HAP-1 (cell line): ENCODE measurements around the gene DPP6.

Experiments
- DNase-seq, 2 experiments: peaks; one replicate each; pipeline ENCODE4 v3.0.0-alpha.2; 2016 to 2020; ENCODE audit warnings: low spot score in 2 of 2
- H3K27me3 ChIP-seq: fragments of 250-450 bp; sonication (Bioruptor Pico); 2 replicates; pipeline ENCODE4 v1.5.1; 2020; ENCODE audit warnings: low read depth, mild to moderate bottlenecking, moderate library complexity
- H3K36me3 ChIP-seq: fragments of 250-450 bp; sonication (Bioruptor Pico); replicated peaks from 2 replicates; pipeline ENCODE4 v1.5.1; 2020; ENCODE audit warnings: mild to moderate bottlenecking
- H3K4me1 ChIP-seq: fragments of 250-450 bp; sonication (Bioruptor Pico); 2 replicates; pipeline ENCODE4 v1.5.1; 2020; ENCODE audit warnings: mild to moderate bottlenecking
- H3K4me3 ChIP-seq: fragments of 250-450 bp; sonication (Bioruptor Pico); 2 replicates; pipeline ENCODE4 v1.5.1; 2020; ENCODE audit warnings: mild to moderate bottlenecking, moderate library complexity
- H3K9me3 ChIP-seq: fragments of 250-450 bp; sonication (Bioruptor Pico); 2 replicates; pipeline ENCODE4 v1.5.1; 2020; ENCODE audit warnings: mild to moderate bottlenecking, moderate library complexity
- in situ Hi-C: fragments of 300-500 bp; cut with MboI; formaldehyde crosslinking; loops from 3 replicates; pipeline ENCODE4 v1.14.3; 2020; ENCODE audit warnings: low sequenced_read_pairs, inconsistent platforms, mixed read lengths

DPP6 gene

DNA sequence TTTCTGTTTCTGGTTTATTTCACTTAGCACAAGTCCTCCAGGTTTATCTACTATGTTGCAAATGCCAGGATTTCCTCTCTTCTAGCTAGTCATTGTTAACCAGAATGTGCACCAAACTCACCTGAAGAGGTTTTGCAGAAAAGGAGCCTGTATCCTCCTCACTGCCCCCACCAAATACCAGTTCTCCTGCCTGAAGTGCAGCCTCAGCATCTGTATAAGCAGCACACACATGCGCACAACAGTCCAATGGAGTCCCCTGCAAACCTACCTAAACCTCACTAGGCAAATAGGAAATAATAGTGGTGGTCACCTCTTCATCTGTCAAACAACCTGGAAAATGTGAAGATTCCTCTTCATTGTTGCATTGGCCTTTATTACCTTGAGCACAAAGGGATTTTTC is 712.9 kb downstream of the DPP6 start:
- in situ Hi-C loops, result no loop called here
- Histone ChIP-seq H3K27me3 (no peaks in the 10 kb centered on the region), H3K36me3 (no peaks in the 10 kb centered on the region), H3K4me1 (no peaks in the 10 kb centered on the region), H3K4me3 (no peak overlapping the region), H3K9me3 (no peaks in the 10 kb centered on the region)
- DNase-seq, result no peak

GRCh38 chr7:154767142-154767541 is 714.9 kb downstream of the DPP6 start:
- no peaks in the 10 kb centered on the region for H3K36me3 ChIP-seq
- no peak overlapping the region for H3K4me3 ChIP-seq
- H3K27me3 ChIP-seq, result no peaks in the 10 kb centered on the region
- no peaks in the 10 kb centered on the region for H3K4me1 ChIP-seq
- DNase-seq, result no peak
- H3K9me3 ChIP-seq, result no peaks in the 10 kb centered on the region
- in situ Hi-C loops, result no loop called here

- no peak for DNase-seq
- Histone ChIP-seq H3K9me3 (no peaks in the 10 kb centered on the region), H3K4me1 (no peaks in the 10 kb centered on the region), H3K27me3 (no peaks in the 10 kb centered on the region), H3K4me3 (no peak overlapping the region), H3K36me3 (no peaks in the 10 kb centered on the region)
- in situ Hi-C loops, result no loop called here
Observed at GRCh38 chr7:154767821-154768415, 715.7 kb downstream of the DPP6 start.

GRCh38 chr7:154769001-154769400 is 716.8 kb downstream of the DPP6 start:
- Histone ChIP-seq H3K4me3 (no peak overlapping the region), H3K9me3 (no peaks in the 10 kb centered on the region), H3K36me3 (no peaks in the 10 kb centered on the region), H3K4me1 (no peaks in the 10 kb centered on the region), H3K27me3 (no peaks in the 10 kb centered on the region)
- in situ Hi-C loops, result no loop called here
- no peak for DNase-seq

GRCh38 chr7:154769527-154769926 is 717.3 kb downstream of the DPP6 start:
- no peaks in the 10 kb centered on the region for H3K4me1 ChIP-seq
- H3K9me3 ChIP-seq, result no peaks in the 10 kb centered on the region
- DNase-seq, result no peak
- no peaks in the 10 kb centered on the region for H3K36me3 ChIP-seq
- in situ Hi-C loops, result no loop called here
- no peak overlapping the region for H3K4me3 ChIP-seq
- no peaks in the 10 kb centered on the region for H3K27me3 ChIP-seq

- Histone ChIP-seq H3K27me3 (no peaks in the 10 kb centered on the region), H3K9me3 (no peaks in the 10 kb centered on the region), H3K36me3 (no peaks in the 10 kb centered on the region), H3K4me3 (no peak overlapping the region), H3K4me1 (no peaks in the 10 kb centered on the region)
- in situ Hi-C loops, result no loop called here
- no peak for DNase-seq
Observed at GRCh38 chr7:154770361-154770760, 718.2 kb downstream of the DPP6 start.

- no peaks in the 10 kb centered on the region for H3K27me3 ChIP-seq
- in situ Hi-C loops, result no loop called here
- no peak overlapping the region for H3K4me3 ChIP-seq
- H3K9me3 ChIP-seq, result no peaks in the 10 kb centered on the region
- no peaks in the 10 kb centered on the region for H3K36me3 ChIP-seq
- H3K4me1 ChIP-seq, result no peaks in the 10 kb centered on the region
- DNase-seq, result no peak
Observed at GRCh38 chr7:154770962-154771361, 718.8 kb downstream of the DPP6 start.

- Histone ChIP-seq H3K4me1 (no peaks in the 10 kb centered on the region), H3K9me3 (no peaks in the 10 kb centered on the region), H3K36me3 (no peaks in the 10 kb centered on the region), H3K27me3 (no peaks in the 10 kb centered on the region), H3K4me3 (no peak overlapping the region)
- no peak for DNase-seq
- in situ Hi-C loops, result no loop called here
Observed at GRCh38 chr7:154774303-154774969, 722.2 kb downstream of the DPP6 start.

- no peak for DNase-seq
- H3K4me1 ChIP-seq, result no peaks in the 10 kb centered on the region
- no peaks in the 10 kb centered on the region for H3K36me3 ChIP-seq
- in situ Hi-C loops, result no loop called here
- H3K9me3 ChIP-seq, result no peaks in the 10 kb centered on the region
- H3K27me3 ChIP-seq, result no peaks in the 10 kb centered on the region
- H3K4me3 ChIP-seq, result no peak overlapping the region
Observed at GRCh38 chr7:154775681-154776080, 723.5 kb downstream of the DPP6 start.

- no peak for DNase-seq
- no peaks in the 10 kb centered on the region for H3K9me3 ChIP-seq
- in situ Hi-C loops, result no loop called here
- H3K4me1 ChIP-seq, result no peaks in the 10 kb centered on the region
- no peaks in the 10 kb centered on the region for H3K36me3 ChIP-seq
- no peak overlapping the region for H3K4me3 ChIP-seq
- H3K27me3 ChIP-seq, result no peaks in the 10 kb centered on the region
Observed at GRCh38 chr7:154776350-154776749, 724.2 kb downstream of the DPP6 start.

DNA sequence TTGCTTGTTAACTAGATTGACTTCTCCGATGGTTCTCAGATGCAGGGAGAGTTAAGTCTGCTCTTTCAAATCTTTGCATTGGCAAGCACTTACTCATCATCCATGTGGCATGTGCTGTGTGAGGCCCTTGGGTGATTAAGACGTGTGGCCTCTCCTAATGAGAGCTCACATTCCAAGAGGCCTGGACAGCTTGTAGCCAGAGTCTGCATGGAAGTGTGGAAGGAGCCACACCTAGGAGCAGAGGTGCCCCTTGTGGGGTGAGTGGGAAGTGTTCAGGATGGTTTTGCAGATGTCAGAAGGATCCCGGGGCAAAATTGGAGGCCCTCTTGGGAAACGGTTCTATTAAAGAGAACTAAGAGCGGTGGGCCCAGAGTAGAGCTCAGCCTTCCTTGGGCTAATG is 724.8 kb downstream of the DPP6 start:
- Histone ChIP-seq H3K4me3 (no peak overlapping the region), H3K36me3 (no peaks in the 10 kb centered on the region), H3K4me1 (no peaks in the 10 kb centered on the region), H3K9me3 (no peaks in the 10 kb centered on the region), H3K27me3 (no peaks in the 10 kb centered on the region)
- no peak for DNase-seq
- in situ Hi-C loops, result no loop called here

- Histone ChIP-seq H3K36me3 (no peaks in the 10 kb centered on the region), H3K4me1 (no peaks in the 10 kb centered on the region), H3K4me3 (no peak overlapping the region), H3K9me3 (no peaks in the 10 kb centered on the region), H3K27me3 (no peaks in the 10 kb centered on the region)
- DNase-seq, result no peak
- in situ Hi-C loops, result no loop called here
Observed at GRCh38 chr7:154777489-154777888, 725.3 kb downstream of the DPP6 start.

- Histone ChIP-seq H3K27me3 (no peaks in the 10 kb centered on the region), H3K9me3 (no peaks in the 10 kb centered on the region), H3K4me1 (no peaks in the 10 kb centered on the region), H3K4me3 (no peak overlapping the region), H3K36me3 (no peaks in the 10 kb centered on the region)
- DNase-seq, result no peak
- in situ Hi-C loops, result no loop called here
Observed at GRCh38 chr7:154777908-154778307, 725.7 kb downstream of the DPP6 start.

GRCh38 chr7:154781369-154782303 is 729.4 kb downstream of the DPP6 start:
- in situ Hi-C loops, result no loop called here
- no peaks in the 10 kb centered on the region for H3K36me3 ChIP-seq
- H3K4me1 ChIP-seq, result no peaks in the 10 kb centered on the region
- H3K4me3 ChIP-seq, result no peak overlapping the region
- DNase-seq, result no peak
- H3K27me3 ChIP-seq, result no peaks in the 10 kb centered on the region
- no peaks in the 10 kb centered on the region for H3K9me3 ChIP-seq
